GM10248 (cell line): ENCODE data around the gene LCN2.

ENCODE experiments used
- CTCF ChIA-PET: fragments of 300-600 bp; sonication (Branson Sonifier 250); formaldehyde crosslinking; extraction: SDS; loops from one replicate; lab custom pipeline; 2021; ENCODE audit warnings: antibody characterized with exemption; lab: Yijun Ruan, JAX
- POLR2A ChIA-PET: fragments of 350-650 bp; sonication (Branson Sonifier 250); formaldehyde crosslinking; extraction: SDS; loops from one replicate; lab custom pipeline; 2020; ENCODE audit warnings: antibody characterized with exemption; lab: Yijun Ruan, JAX
- DNase-seq: peaks from one replicate; pipeline ENCODE4 v3.0.0; 2012; ENCODE audit errors: extremely low spot score
- TF ChIP-seq, protein P1 (sequence below): IDR thresholded peaks from 2 replicates; pipeline ENCODE4 v1.5.1; 2012; ENCODE audit warnings: mild to moderate bottlenecking, low read depth; ENCODE audit errors: extremely low read depth, missing control alignments, control extremely low read depth

LCN2 gene

DNA sequence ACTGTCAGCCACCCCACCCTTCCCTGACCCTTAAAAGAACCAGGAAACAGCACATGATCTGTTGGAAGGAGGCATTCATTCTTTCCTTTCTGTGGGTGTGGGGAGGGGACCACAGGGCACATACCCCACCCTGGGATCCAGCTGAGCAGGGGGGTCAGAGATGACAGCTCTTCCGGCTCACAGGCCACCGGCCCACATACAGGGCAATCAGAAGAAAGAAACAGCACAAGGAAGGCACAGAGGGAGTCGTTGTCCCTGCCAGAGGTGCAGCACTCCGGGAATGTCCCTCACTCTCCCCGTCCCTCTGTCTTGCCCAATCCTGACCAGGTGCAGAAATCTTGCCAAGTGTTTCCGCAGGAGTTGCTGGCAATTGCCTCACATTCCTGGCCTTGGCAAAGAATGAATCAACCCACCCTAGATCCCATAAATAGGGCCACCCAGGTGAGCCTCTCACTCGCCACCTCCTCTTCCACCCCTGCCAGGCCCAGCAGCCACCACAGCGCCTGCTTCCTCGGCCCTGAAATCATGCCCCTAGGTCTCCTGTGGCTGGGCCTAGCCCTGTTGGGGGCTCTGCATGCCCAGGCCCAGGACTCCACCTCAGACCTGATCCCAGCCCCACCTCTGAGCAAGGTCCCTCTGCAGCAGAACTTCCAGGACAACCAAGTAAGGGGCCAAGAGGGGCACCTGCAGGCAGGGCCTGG, at the start of gene LCN2:
Gene LCN2, plus strand, starts transcription at position 453 of the 701 bp plus-strand sequence. Its CDS starts 73 bp downstream, at position 526.
- DNase-seq, result no peak
- TF ChIP-seq, protein P1, sequence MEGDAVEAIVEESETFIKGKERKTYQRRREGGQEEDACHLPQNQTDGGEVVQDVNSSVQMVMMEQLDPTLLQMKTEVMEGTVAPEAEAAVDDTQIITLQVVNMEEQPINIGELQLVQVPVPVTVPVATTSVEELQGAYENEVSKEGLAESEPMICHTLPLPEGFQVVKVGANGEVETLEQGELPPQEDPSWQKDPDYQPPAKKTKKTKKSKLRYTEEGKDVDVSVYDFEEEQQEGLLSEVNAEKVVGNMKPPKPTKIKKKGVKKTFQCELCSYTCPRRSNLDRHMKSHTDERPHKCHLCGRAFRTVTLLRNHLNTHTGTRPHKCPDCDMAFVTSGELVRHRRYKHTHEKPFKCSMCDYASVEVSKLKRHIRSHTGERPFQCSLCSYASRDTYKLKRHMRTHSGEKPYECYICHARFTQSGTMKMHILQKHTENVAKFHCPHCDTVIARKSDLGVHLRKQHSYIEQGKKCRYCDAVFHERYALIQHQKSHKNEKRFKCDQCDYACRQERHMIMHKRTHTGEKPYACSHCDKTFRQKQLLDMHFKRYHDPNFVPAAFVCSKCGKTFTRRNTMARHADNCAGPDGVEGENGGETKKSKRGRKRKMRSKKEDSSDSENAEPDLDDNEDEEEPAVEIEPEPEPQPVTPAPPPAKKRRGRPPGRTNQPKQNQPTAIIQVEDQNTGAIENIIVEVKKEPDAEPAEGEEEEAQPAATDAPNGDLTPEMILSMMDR, result no peak
- CTCF ChIA-PET, result no interaction called here
- POLR2A ChIA-PET, result no interaction called here

DNA sequence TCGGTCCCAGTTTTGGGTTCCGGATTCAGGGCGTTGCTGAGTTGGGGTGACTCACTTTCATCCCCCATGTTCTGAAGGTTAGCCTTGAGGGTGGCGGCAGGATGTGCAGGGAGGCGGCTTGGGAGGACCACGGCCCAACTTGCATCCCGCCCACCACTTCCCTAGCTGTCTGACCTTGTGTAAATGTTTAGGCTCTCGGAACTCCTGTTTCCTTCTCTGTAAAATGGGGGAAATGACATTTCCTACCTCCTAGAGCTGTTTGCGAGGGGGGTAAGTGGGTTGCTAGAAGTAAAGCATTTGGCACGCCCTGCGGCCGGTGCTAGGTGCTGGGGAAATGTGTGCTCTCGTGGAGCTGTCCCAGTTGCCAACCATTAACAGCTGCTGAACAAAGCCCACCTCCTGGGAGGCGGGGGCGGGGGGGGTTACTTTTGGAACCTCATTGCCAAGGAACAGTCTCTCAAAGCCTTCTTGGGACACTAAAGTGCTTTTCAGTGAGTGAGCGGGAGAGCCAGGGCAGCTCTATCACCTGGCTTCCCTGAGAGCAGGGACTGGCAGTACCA, 49.2 kb upstream of the LCN2 start:
- TF ChIP-seq, protein P1, result no peak
- CTCF ChIA-PET, result interaction anchor here (1.5 to 11.7 kb wide), 4 partner anchors 15 to 156 kb away, joined by 4 to 105 read pairs (median 7); no protein-coding TSS in a partner anchor
- POLR2A ChIA-PET, result no interaction called here
- DNase-seq, result no peak

DNA sequence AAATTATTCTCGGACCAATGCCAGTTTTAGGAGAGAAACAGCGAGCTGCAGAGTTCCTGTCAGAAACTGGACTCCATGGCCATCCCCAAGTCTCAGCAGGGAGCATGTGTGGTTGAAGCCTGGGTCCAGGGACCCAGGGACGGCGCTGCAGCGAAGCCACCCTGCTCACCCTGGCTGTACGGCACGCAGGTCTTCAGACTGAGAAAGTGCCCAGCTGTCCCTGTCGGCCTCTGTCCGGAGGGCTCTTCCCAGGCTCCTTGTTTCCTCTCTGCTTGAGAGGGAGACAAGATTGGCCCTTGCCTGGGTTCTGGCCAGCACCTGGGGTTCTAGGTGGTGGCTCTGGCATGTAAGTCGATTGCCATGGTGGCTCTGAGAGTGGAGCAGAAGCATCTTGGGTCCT, 48.7 kb upstream of the LCN2 start:
- TF ChIP-seq, protein P1, result no peak
- ChIA-PET CTCF (interaction anchor here (1.5 to 11.7 kb wide), 4 partner anchors 15 to 157 kb away, joined by 4 to 105 read pairs (median 7); no protein-coding TSS in a partner anchor), POLR2A (no interaction called here)
- no peak for DNase-seq

DNA sequence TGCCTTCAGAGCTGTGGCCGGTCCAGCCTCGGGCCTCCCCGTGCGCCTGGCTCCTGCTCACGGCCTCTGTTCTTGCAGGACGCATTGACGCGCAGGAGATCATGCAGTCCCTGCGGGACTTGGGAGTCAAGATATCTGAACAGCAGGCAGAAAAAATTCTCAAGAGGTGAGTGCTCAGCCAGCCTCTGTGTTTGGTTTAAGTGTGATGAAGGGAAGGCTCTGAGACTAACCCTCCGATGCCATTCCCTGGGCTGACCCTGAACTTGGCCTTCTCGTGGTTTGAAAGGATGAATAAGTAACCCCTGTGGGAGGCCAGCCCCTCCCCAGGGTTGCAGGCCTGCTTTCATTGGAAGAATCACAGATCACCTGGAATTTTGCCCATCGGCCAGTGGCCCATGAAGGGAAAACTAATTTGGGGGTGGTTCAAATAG, 48.0 kb upstream of the LCN2 start:
- CTCF ChIA-PET, result interaction anchor here (1.5 to 11.7 kb wide), 4 partner anchors 14 to 158 kb away, joined by 4 to 105 read pairs (median 7); no protein-coding TSS in a partner anchor
- no peak for DNase-seq
- TF ChIP-seq, protein P1, result no peak
- POLR2A ChIA-PET, result no interaction called here

DNA sequence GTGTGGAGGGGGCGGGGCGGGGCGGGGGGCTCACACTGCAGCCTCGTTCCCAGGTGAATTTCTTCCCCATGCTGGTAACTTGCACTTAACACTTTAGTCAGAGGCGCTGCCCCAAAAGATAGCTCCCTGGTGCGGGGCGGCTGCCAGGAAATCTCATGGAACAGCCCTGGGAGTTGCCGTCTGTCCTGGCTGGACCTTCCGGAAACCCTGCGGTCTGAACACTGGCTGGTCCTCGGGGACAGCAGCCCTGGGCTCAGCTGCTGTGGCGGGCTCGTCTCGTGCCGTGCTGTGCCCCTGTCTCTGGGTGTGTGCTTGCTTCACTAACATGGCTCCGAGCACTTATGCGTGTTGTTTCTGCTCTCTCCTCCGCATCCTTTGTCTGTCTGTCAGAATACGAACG, 47.6 kb upstream of the LCN2 start:
- ChIA-PET POLR2A (no interaction called here), CTCF (interaction anchor here (1.6 to 5.5 kb wide), 3 partner anchors 14 to 158 kb away, joined by 4 to 53 read pairs (median 9); no protein-coding TSS in a partner anchor)
- DNase-seq, result no peak
- TF ChIP-seq, protein P1, result no peak

DNA sequence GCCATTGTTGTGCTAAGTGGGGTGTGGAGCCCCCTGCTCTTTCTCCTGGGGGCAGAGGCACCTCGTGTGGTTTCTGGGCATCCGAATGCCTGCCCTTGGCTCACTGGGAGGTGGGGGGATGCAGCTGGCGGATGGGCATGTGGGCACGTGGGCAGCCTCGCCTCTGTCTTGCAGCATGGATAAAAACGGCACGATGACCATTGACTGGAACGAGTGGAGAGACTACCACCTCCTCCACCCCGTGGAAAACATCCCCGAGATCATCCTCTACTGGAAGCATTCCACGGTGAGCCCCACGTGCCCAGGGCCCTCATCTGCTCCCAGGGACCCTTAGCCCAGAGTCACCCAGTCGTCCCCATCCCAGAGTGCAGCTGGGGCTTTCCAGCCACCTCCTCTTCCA, 47.1 kb upstream of the LCN2 start:
- TF ChIP-seq, protein P1, result no peak
- ChIA-PET CTCF (interaction anchor here (1.5 to 5.5 kb wide), 2 partner anchors 10 to 13 kb away, joined by 3 to 53 read pairs; no protein-coding TSS in a partner anchor), POLR2A (interaction anchor here (1.1 kb wide), 1 partner anchor 8 kb away, joined by 3 read pairs; no protein-coding TSS in a partner anchor)
- DNase-seq, result no peak
